K562 (cell line): ENCODE data around the gene AIFM1. TPM values are rescaled to one million over a fixed set of nuclear protein-coding genes. Genes with fewer than 3 reads are reported as not detected.

Experiments
- ATAC-seq: fragments of 200-7000 bp; cut with Tn5 transposase; 3 replicates; pipeline ENCODE4 v1.9.1; 2020; ENCODE audit warnings: moderate library complexity
- BruUV-seq: library from RNA; stranded (reverse); fragments of 400-500 nt; replicated peaks from 2 replicates; lab custom pipeline; 2021; lab: Mats Ljungman, UMichigan
- CTCF ChIA-PET: fragments of 300-600 bp; formaldehyde crosslinking; extraction: SDS; loops from one replicate; lab custom pipeline; 2021; ENCODE audit warnings: low intra/inter-chr PET ratio; lab: Yijun Ruan, JAX
- POLR2A ChIA-PET: fragments of 300-600, 350-650 bp; sonication (Branson Sonifier 250); formaldehyde crosslinking; extraction: SDS; loops from one replicate; lab custom pipeline; 2021; ENCODE audit warnings: antibody characterized with exemption, inconsistent platforms; lab: Yijun Ruan, JAX
- DNase-seq, 4 experiments: peaks; one replicate each; pipeline versions ENCODE4 v3.0.0 to v3.0.0-alpha.2; 2011 to 2018; ENCODE audit warnings: low spot score in 3 of 4, mixed read lengths in 3 of 4; ENCODE audit errors: extremely low read depth in 1 of 4
- FAIRE-seq: peaks from 2 replicates; lab custom pipeline; 2011; peaks lifted over from hg19 to GRCh38; lab: Jason Lieb, UNC
- H2AFZ ChIP-seq: 2 replicates; pipeline ENCODE4 v1.6.0; 2011; ENCODE audit warnings: low read depth, low read length, control low read depth, inconsistent platforms
- H3K27ac ChIP-seq: fragments of 200-600 bp; 3 replicates; pipeline ENCODE4 v1.8.0; 2011; ENCODE audit warnings: low read depth, mild to moderate bottlenecking, control low read depth, inconsistent platforms, low read length, moderate library complexity, mixed read lengths; ENCODE audit errors: extremely low read depth
- H3K27me3 ChIP-seq, 2 experiments: fragments of 300-600 bp in 1 of 2; 2 replicates in 1 of 2; 3 replicates in 1 of 2; pipeline versions ENCODE4 v1.6.0 to v1.8.0; 2011; ENCODE audit warnings: inconsistent platforms in 2 of 2, low read length in 2 of 2, mild to moderate bottlenecking in 1 of 2, mixed read lengths in 1 of 2, moderate library complexity in 1 of 2; ENCODE audit not compliant: control insufficient read depth in 2 of 2, insufficient read depth in 2 of 2
- H3K36me3 ChIP-seq: fragments of 300-600 bp; 3 replicates; pipeline ENCODE4 v1.8.0; 2011; ENCODE audit warnings: mild to moderate bottlenecking, low read length, inconsistent platforms; ENCODE audit not compliant: control insufficient read depth, insufficient read depth
- H3K4me1 ChIP-seq, 2 experiments: fragments of 200-600 bp in 1 of 2; replicated peaks in 1 of 2; 2 replicates in 1 of 2; 3 replicates in 1 of 2; pipeline versions ENCODE4 v1.5.1 to v1.8.0; 2011; ENCODE audit warnings: inconsistent platforms in 2 of 2, low read length in 2 of 2, mild to moderate bottlenecking in 1 of 2, mixed read lengths in 1 of 2, moderate library complexity in 1 of 2; ENCODE audit not compliant: control insufficient read depth in 2 of 2, insufficient read depth in 2 of 2
- H3K4me2 ChIP-seq: 2 replicates; pipeline ENCODE4 v1.6.1; 2011; ENCODE audit warnings: low read length, control low read depth, inconsistent platforms, mixed read lengths; ENCODE audit not compliant: insufficient read depth
- H3K4me3 ChIP-seq: fragments of 200-600 bp; sonication (generic), shearing (Covaris generic); 2 replicates; pipeline ENCODE4 v1.5.1; 2016; ENCODE audit warnings: control low read depth, inconsistent platforms
- H3K79me2 ChIP-seq: fragments of 200-600 bp; 3 replicates; pipeline ENCODE4 v1.8.0; 2011; ENCODE audit warnings: low read length, inconsistent platforms; ENCODE audit not compliant: control insufficient read depth, insufficient read depth
- H3K9ac ChIP-seq, 2 experiments: 2 replicates each; pipeline versions ENCODE4 v1.6.0 to v1.6.1; 2011; ENCODE audit warnings: low read depth in 2 of 2, low read length in 2 of 2, control low read depth in 1 of 2, inconsistent platforms in 1 of 2, mild to moderate bottlenecking in 1 of 2, mixed read lengths in 1 of 2; ENCODE audit not compliant: insufficient read depth in 1 of 2
- H3K9me1 ChIP-seq: one replicate; pipeline ENCODE4 v1.6.0; 2011; ENCODE audit warnings: inconsistent platforms, mild to moderate bottlenecking, low read length, moderate library complexity; ENCODE audit not compliant: control insufficient read depth, insufficient read depth
- H3K9me3 ChIP-seq: replicated peaks from 2 replicates; pipeline ENCODE4 v1.5.1; 2011; ENCODE audit warnings: low read depth, low read length, inconsistent platforms; ENCODE audit not compliant: control insufficient read depth, insufficient read depth
- H4K20me1 ChIP-seq: replicated peaks from 2 replicates; pipeline ENCODE4 v1.6.1; 2011; ENCODE audit warnings: low read length, inconsistent platforms, mixed read lengths; ENCODE audit not compliant: control insufficient read depth, insufficient read depth
- CREM ChIP-seq: IDR thresholded peaks from 2 replicates; pipeline ENCODE4 v1.6.1; 2014; ENCODE audit warnings: antibody characterized with exemption, low read depth
- KAT7 ChIP-seq: sonication (generic); formaldehyde crosslinking; IDR thresholded peaks from 2 replicates; pipeline ENCODE4 v1.8.0; 2022; ENCODE audit warnings: missing genetic modification reagents, mild to moderate bottlenecking, borderline replicate concordance
- KLF16 ChIP-seq: IDR thresholded peaks from 2 replicates; pipeline ENCODE4 v1.6.1; 2016; ENCODE audit warnings: antibody characterized with exemption
- MAFF ChIP-seq: IDR thresholded peaks from 2 replicates; pipeline ENCODE4 v1.6.1; 2012; ENCODE audit warnings: low read length, improper control_type of control experiment
- RCOR1 ChIP-seq, 2 experiments: IDR thresholded peaks; 2 replicates each; pipeline ENCODE4 v1.6.1; 2012; ENCODE audit warnings: low read depth in 2 of 2, low read length in 2 of 2, borderline replicate concordance in 1 of 2, improper control_type of control experiment in 1 of 2
- RNF2 ChIP-seq: sonication (generic); IDR thresholded peaks from 2 replicates; pipeline ENCODE4 v1.6.1; 2016
- THRAP3 ChIP-seq: fragments of 450-650 bp; IDR thresholded peaks from 2 replicates; pipeline ENCODE4 v1.6.1; 2016; ENCODE audit warnings: mild to moderate bottlenecking, inconsistent platforms, borderline replicate concordance
- WGBS: fragments of 100-300 bp; shearing (Covaris generic); methylation state at CpG from one replicate; pipeline ENCODE4 v1.1.6; 2016; ENCODE audit warnings: low coverage, mixed read lengths; ENCODE audit not compliant: insufficient coverage; ENCODE audit errors: missing lambda C conversion rate; 5-methylcytosine and 5-hydroxymethylcytosine counted together
- in situ Hi-C: fragments of 300-500 bp; cut with MboI; formaldehyde crosslinking; loops from 4 replicates; pipeline ENCODE4 v1.15.0; 2018; ENCODE audit warnings: inconsistent platforms, mixed read lengths
- intact Hi-C: fragments of 100-400 bp; cut with micrococcal nuclease; formaldehyde crosslinking; loops from 2 replicates; pipeline ENCODE4 v1.14.2; 2022
- polyA plus RNA-seq, 8 experiments: library from polyadenylated mRNA; depleted of rRNA in 4 of 8; stranded (reverse) in 5 of 8; unstranded in 3 of 8; fragments of >200 nt; fragmentation: Nextera tagmentation in 2 of 8; fragmentation: Illumina TruSeq in 1 of 8; extraction: Ambion mirVana in 2 of 8; extraction: Trizol in 1 of 8; gene quantifications; 2 replicates each; pipeline versions ENCODE4 v1.2.1 to v1.2.3, GENCODE V29; 2011 to 2014; ENCODE audit warnings: inconsistent platforms in 1 of 8, missing spikeins in 1 of 8
- total RNA-seq, 7 experiments: library from RNA; depleted of rRNA in 6 of 7; stranded (reverse); fragments of >200 nt in 6 of 7; fragmentation: Illumina TruSeq in 2 of 7; extraction: Trizol in 2 of 7; gene quantifications; 2 replicates each; pipeline versions ENCODE4 v1.2.1 to v1.2.3, GENCODE V29; 2011 to 2021; ENCODE audit warnings: low replicate concordance in 1 of 7
- TF ChIP-seq, protein P1 (sequence below): fragments of 250-450 bp; sonication (Bioruptor Pico); IDR thresholded peaks from 2 replicates; pipeline ENCODE4 v1.6.1; 2021; ENCODE audit warnings: mild to moderate bottlenecking
- TF ChIP-seq, protein P2 (sequence below): sonication (generic); formaldehyde crosslinking; IDR thresholded peaks from 2 replicates; pipeline ENCODE4 v1.8.1; 2023; ENCODE audit warnings: missing genetic modification reagents, mild to moderate bottlenecking, borderline replicate concordance
- TF ChIP-seq, protein P3 (sequence below): sonication (generic); formaldehyde crosslinking; IDR thresholded peaks from 2 replicates; pipeline ENCODE4 v1.5.0; 2020; ENCODE audit warnings: missing genetic modification reagents
- TF ChIP-seq, protein P4 (sequence below): sonication (generic); formaldehyde crosslinking; IDR thresholded peaks from 2 replicates; pipeline ENCODE4 v1.8.0; 2022; ENCODE audit warnings: missing genetic modification reagents, mild to moderate bottlenecking, moderate library complexity, borderline replicate concordance
- TF ChIP-seq, protein P5 (sequence below): fragments of 450-650 bp; formaldehyde crosslinking; IDR thresholded peaks from 2 replicates; pipeline ENCODE4 v1.4.0; 2020; ENCODE audit warnings: mild to moderate bottlenecking, mixed read lengths

Gene AIFM1
- total and polyA plus RNA-seq, 9 of the 15 experiments (the other 6 are each of a cell fraction or from before 2014, with no cell fraction given) = 51.0 to 117 (median 91.2) TPM

DNA sequence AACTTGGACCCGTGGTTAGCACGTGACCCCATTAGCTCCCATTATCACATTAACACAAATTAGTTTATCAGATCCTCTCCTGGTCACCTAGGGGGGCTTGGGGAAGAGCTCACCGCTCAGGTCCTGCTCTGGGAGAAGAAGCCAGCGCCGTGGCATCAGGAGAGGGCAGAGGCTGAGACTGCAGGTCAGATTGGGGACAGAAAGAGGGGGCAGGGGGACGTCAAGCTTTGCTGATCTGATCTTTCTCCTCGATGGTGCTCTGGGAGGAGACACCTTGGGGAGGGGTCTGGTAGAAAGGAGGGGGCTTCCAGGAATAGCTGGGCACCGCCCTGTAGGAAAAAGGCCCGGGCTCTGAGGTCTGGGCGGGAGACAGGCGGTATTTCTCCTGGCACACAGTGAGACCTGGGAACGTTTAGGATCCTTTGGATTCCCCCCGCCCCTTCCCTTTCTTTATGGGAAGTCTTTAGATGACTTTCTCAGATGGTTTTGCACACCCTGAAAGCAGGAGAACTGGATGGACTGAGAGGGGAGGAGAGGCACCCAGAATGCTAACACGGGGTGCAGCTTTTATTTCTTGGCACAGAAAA is 46.2 kb downstream of the AIFM1 start:
- Histone ChIP-seq H3K27ac (no peak overlapping the region), H3K36me3 (no peaks in the 10 kb centered on the region), H2AFZ (no peak overlapping the region), H3K9me1 (peaks cover 2% of the 10 kb centered on the region), H3K9me3 (no peaks in the 10 kb centered on the region), H3K4me1 (peaks cover 34 to 39% of the 10 kb centered on the region in 2 experiments; a peak in 4 of 5 replicates), H3K4me2 (peak overlapping the region; percentile 18; the same call in 1 of the 2 replicates), H3K79me2 (no peaks in the 10 kb centered on the region), H3K27me3 (no peaks in the 10 kb centered on the region), H3K9ac (peak overlapping the region in 1 of 2 experiments; percentile 76; a peak in 2 of 4 replicates), H3K4me3 (no peak overlapping the region), H4K20me1 (no peaks in the 10 kb centered on the region)
- 50% methylated on average over 4 of the region's 14 CpGs for WGBS
- in situ Hi-C loops (no loop called here), intact Hi-C loops (no loop called here)
- ChIA-PET POLR2A (interaction anchor here (0.7 to 2.9 kb wide), 7 partner anchors 8 to 61 kb away, joined by 3 to 12 read pairs (median 3); no protein-coding TSS in a partner anchor), CTCF (no interaction called here)
- no TSS peak for BruUV-seq
- ATAC-seq (no peak), FAIRE-seq (no peak), DNase-seq (no peak)
- TF ChIP-seq RNF2 (no peak), KAT7 (0 out of 2 replicates have a peak, but pooled peaks have one; percentile 54), RCOR1 (IDR thresholded peaks at IDR 0.05; ENCODE audit: borderline replicate concordance in 1 of 2, low read depth in 2 of 2, low read length in 2 of 2) (no peak), MAFF (no peak), CREM (no peak), KLF16 (no peak), THRAP3 (no peak)
- TF ChIP-seq, protein P1, sequence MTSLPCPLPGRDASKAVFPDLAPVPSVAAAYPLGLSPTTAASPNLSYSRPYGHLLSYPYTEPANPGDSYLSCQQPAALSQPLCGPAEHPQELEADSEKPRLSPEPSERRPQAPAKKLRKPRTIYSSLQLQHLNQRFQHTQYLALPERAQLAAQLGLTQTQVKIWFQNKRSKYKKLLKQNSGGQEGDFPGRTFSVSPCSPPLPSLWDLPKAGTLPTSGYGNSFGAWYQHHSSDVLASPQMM = no peak
- TF ChIP-seq, protein P2, sequence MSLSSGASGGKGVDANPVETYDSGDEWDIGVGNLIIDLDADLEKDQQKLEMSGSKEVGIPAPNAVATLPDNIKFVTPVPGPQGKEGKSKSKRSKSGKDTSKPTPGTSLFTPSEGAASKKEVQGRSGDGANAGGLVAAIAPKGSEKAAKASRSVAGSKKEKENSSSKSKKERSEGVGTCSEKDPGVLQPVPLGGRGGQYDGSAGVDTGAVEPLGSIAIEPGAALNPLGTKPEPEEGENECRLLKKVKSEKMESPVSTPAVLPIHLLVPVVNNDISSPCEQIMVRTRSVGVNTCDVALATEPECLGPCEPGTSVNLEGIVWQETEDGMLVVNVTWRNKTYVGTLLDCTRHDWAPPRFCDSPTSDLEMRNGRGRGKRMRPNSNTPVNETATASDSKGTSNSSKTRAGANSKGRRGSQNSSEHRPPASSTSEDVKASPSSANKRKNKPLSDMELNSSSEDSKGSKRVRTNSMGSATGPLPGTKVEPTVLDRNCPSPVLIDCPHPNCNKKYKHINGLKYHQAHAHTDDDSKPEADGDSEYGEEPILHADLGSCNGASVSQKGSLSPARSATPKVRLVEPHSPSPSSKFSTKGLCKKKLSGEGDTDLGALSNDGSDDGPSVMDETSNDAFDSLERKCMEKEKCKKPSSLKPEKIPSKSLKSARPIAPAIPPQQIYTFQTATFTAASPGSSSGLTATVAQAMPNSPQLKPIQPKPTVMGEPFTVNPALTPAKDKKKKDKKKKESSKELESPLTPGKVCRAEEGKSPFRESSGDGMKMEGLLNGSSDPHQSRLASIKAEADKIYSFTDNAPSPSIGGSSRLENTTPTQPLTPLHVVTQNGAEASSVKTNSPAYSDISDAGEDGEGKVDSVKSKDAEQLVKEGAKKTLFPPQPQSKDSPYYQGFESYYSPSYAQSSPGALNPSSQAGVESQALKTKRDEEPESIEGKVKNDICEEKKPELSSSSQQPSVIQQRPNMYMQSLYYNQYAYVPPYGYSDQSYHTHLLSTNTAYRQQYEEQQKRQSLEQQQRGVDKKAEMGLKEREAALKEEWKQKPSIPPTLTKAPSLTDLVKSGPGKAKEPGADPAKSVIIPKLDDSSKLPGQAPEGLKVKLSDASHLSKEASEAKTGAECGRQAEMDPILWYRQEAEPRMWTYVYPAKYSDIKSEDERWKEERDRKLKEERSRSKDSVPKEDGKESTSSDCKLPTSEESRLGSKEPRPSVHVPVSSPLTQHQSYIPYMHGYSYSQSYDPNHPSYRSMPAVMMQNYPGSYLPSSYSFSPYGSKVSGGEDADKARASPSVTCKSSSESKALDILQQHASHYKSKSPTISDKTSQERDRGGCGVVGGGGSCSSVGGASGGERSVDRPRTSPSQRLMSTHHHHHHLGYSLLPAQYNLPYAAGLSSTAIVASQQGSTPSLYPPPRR (CRISPR knock-in tag) = no peak
- TF ChIP-seq, protein P3, sequence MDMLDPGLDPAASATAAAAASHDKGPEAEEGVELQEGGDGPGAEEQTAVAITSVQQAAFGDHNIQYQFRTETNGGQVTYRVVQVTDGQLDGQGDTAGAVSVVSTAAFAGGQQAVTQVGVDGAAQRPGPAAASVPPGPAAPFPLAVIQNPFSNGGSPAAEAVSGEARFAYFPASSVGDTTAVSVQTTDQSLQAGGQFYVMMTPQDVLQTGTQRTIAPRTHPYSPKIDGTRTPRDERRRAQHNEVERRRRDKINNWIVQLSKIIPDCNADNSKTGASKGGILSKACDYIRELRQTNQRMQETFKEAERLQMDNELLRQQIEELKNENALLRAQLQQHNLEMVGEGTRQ (CRISPR knock-in tag) = 0 out of 2 replicates have a peak, but pooled peaks have one; percentile 2
- TF ChIP-seq, protein P4, sequence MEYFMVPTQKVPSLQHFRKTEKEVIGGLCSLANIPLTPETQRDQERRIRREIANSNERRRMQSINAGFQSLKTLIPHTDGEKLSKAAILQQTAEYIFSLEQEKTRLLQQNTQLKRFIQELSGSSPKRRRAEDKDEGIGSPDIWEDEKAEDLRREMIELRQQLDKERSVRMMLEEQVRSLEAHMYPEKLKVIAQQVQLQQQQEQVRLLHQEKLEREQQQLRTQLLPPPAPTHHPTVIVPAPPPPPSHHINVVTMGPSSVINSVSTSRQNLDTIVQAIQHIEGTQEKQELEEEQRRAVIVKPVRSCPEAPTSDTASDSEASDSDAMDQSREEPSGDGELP (CRISPR knock-in tag) = 0 out of 2 replicates have a peak, but pooled peaks have one; percentile 9
- TF ChIP-seq, protein P5, sequence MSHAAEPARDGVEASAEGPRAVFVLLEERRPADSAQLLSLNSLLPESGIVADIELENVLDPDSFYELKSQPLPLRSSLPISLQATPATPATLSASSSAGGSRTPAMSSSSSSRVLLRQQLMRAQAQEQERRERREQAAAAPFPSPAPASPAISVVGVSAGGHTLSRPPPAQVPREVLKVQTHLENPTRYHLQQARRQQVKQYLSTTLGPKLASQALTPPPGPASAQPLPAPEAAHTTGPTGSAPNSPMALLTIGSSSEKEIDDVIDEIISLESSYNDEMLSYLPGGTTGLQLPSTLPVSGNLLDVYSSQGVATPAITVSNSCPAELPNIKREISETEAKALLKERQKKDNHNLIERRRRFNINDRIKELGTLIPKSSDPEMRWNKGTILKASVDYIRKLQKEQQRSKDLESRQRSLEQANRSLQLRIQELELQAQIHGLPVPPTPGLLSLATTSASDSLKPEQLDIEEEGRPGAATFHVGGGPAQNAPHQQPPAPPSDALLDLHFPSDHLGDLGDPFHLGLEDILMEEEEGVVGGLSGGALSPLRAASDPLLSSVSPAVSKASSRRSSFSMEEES (CRISPR knock-in tag) = peak; percentile 54
